ENCODE results near the gene DONSON.
"Not testable (repeated sequence)": the region's sequence is repeated elsewhere in the genome, so short reads cannot be mapped to it uniquely, and the experiment has no call there.

The DONSON gene, protein sequence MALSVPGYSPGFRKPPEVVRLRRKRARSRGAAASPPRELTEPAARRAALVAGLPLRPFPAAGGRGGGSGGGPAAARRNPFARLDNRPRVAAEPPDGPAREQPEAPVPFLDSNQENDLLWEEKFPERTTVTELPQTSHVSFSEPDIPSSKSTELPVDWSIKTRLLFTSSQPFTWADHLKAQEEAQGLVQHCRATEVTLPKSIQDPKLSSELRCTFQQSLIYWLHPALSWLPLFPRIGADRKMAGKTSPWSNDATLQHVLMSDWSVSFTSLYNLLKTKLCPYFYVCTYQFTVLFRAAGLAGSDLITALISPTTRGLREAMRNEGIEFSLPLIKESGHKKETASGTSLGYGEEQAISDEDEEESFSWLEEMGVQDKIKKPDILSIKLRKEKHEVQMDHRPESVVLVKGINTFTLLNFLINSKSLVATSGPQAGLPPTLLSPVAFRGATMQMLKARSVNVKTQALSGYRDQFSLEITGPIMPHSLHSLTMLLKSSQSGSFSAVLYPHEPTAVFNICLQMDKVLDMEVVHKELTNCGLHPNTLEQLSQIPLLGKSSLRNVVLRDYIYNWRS

DNA sequence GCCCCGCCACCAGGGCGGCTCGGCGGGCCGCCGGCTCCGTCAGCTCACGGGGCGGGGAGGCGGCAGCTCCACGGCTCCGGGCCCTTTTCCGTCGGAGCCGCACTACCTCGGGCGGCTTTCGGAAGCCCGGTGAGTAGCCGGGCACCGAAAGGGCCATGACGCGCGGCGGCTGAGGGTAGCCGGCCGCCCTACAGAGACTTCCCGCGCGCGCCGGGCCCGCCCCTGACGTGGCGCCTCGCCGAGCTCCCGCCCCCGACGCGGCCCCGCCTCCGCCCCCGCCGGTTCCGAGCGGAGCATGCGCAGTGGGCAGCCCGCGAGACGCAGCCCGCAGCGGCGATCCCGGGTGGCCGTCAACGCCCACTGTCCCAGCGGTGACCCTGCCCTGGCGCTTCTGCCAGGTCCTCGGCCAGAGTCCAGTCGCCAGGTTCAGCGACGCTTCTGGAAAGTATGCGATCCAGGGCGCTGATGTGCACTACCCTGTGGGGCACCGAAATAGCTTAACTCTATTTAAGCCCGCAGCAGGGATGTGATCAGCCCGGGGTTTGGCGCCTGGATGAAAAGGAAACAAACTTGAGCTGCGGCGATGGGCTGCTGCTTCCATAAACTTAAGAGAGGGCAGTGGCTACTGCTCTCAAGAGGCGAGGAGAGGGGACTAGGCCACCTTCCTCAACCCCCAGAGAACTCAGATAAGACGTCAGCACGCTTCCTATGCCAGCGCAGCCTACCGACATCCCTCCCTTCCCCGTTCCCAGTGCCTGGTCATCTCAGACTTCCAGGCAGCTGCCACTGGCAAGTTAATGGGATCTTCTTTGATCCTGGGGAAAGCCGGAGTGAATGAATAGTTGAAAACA lies at the start of gene DONSON:
Gene DONSON, minus strand, starts transcription at position 200 of the 851 bp plus-strand sequence. Its CDS starts 43 bp downstream, at position 157.
- intact Hi-C loops (cut with micrococcal nuclease): loop anchor here (2.0 kb wide), 1 partner anchor 46 kb away; the partner anchor contains the start of genes GART and SON
- peaks cover 2% of the 10 kb centered on the region for H3K27me3 Mint-ChIP-seq
- peak within 1 kb of the TSS; percentile 89 for H3K4me3 Mint-ChIP-seq
- H3K36me3 Mint-ChIP-seq (ENCODE audit: low read depth): no peaks in the 10 kb centered on the region
- peak within 1 kb of the TSS; percentile 87 for H3K27ac Mint-ChIP-seq
- no peaks in the 10 kb centered on the region for H3K9me3 Mint-ChIP-seq
- peaks cover 10% of the 10 kb centered on the region for H3K4me1 Mint-ChIP-seq (ENCODE audit: low read depth)

DNA sequence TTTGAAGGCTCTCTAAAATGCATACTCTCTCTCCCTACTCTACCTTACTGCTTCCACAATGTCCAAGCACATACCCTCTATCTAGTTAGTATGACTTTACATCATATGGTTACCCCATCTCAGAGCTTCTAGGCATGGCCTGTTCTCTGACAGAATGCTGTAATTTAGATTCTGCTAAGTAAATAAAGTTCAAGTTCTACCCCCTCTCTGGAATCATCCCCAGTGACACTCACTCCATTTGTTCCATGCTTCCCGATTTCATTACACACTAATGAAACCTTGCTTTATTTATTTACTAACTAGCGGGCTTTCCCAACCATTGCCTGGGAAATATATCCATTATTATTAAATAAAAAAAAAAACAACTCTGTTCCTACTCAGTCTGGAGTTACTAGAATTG lies 45.8 kb upstream of the DONSON start:
- H3K4me1 Mint-ChIP-seq (ENCODE audit: low read depth): peaks cover 8% of the 10 kb centered on the region
- H3K27ac Mint-ChIP-seq: no peak overlapping the region

DNA sequence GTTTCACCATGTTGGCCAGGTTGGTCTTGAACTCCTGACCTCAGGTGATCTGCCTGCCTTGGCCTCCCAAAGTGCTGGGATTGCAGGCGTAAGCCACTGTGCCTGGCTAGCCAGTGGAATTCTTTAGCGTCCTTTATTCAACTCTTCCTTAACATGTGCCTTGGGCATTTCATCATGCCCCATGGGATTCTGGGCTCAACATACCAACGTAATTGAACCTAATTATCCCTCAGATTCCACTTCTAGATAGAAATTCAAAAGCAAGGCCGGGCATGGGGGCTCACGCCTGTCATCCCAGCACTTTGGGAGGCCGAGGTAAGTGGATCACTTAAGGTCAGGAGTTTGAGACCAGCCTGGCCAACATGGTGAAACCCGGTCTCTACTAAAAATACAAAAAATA lies 37.7 kb upstream of the DONSON start:
- H3K9me3 Mint-ChIP-seq; H3K4me3 Mint-ChIP-seq; intact Hi-C loops (cut with micrococcal nuclease); H3K27ac Mint-ChIP-seq; H3K4me1 Mint-ChIP-seq (ENCODE audit: low read depth); H3K27me3 Mint-ChIP-seq: not testable (repeated sequence)
- peaks cover 85% of the 10 kb centered on the region for H3K36me3 Mint-ChIP-seq (ENCODE audit: low read depth)

More for the DNA sequence above, 45.8 kb upstream of the DONSON start:
- H3K4me3 Mint-ChIP-seq: no peak overlapping the region
- H3K36me3 Mint-ChIP-seq (ENCODE audit: low read depth): peaks cover 32% of the 10 kb centered on the region
- no peaks in the 10 kb centered on the region for H3K27me3 Mint-ChIP-seq
- peaks cover 10% of the 10 kb centered on the region for H3K9me3 Mint-ChIP-seq
- intact Hi-C loops (cut with micrococcal nuclease): no loop called here

DNA sequence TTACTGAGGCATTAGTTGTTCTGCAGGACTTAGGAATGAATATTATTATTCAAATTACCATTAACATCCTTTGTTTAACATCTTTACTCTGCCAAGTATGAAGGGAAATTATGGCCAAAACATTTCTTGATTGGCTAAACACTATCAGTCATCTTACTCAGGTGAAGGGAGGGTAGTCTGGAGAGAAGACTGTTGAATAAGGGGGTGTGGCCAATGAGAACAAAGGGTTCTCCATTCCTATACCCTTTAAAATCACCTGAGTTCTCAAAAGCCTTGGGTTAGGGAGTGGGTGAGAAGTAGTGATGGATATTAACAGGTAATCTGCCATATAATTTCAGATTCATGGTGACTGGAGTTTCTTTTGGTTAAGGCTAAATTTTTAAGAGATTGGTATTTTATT lies 33.8 kb upstream of the DONSON start:
- Mint-ChIP-seq H3K9me3 (peaks cover 5% of the 10 kb centered on the region), H3K4me3 (no peak overlapping the region), H3K27ac (no peak overlapping the region), H3K36me3 (ENCODE audit: low read depth) (peaks cover 83% of the 10 kb centered on the region), H3K4me1 (ENCODE audit: low read depth) (peaks cover 32% of the 10 kb centered on the region), H3K27me3 (no peaks in the 10 kb centered on the region)
- intact Hi-C loops (cut with micrococcal nuclease): no loop called here

DNA sequence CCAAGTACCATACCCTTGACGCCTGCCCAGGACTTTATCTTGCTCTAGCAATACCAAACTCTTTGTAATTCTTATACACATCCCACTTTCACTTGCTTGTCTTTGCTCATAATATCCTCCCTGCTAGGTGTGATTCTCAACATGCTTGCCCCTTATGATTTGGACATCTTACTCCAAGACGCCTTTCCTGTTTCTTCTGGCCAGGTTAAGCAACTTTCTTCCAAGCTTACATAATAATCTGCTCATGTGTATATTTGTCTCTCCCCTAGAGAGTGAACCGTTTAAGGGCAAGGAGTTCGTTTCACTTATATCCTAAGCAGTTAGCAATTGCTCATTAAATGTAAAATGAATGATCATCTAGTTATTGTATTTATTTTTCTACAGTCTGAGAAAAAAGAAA lies 31.2 kb upstream of the DONSON start:
- peaks cover 87% of the 10 kb centered on the region for H3K36me3 Mint-ChIP-seq (ENCODE audit: low read depth)
- H3K4me1 Mint-ChIP-seq (ENCODE audit: low read depth): peaks cover 27% of the 10 kb centered on the region
- intact Hi-C loops (cut with micrococcal nuclease): no loop called here
- H3K27ac Mint-ChIP-seq: no peak overlapping the region
- peaks cover 7% of the 10 kb centered on the region for H3K9me3 Mint-ChIP-seq
- no peak overlapping the region for H3K4me3 Mint-ChIP-seq
- H3K27me3 Mint-ChIP-seq: no peaks in the 10 kb centered on the region

DNA sequence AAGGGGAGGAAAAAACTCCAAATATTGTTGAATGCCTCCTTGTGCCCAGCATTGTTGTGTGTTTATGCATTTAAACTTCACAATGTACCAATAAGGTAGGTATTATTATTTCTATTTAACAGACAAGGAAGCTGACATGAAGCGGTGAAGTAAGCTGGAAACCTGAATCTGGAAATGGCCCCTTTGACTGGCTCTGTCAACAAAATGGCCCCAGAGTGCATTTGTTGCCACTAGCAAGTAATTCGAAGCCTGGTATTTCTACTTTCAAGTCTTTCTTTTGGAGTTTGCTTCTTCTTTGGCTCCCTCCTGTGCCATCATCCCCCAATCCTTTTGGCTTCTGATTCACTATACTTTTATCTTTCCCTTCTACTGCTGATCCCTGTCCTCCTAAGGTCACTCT lies 29.9 kb upstream of the DONSON start:
- Mint-ChIP-seq H3K4me1 (ENCODE audit: low read depth) (peaks cover 27% of the 10 kb centered on the region), H3K36me3 (ENCODE audit: low read depth) (peaks cover 90% of the 10 kb centered on the region), H3K27ac (peak overlapping the region; percentile 10), H3K27me3 (no peaks in the 10 kb centered on the region), H3K9me3 (peaks cover 7% of the 10 kb centered on the region), H3K4me3 (no peak overlapping the region)
- intact Hi-C loops (cut with micrococcal nuclease): no loop called here

DNA sequence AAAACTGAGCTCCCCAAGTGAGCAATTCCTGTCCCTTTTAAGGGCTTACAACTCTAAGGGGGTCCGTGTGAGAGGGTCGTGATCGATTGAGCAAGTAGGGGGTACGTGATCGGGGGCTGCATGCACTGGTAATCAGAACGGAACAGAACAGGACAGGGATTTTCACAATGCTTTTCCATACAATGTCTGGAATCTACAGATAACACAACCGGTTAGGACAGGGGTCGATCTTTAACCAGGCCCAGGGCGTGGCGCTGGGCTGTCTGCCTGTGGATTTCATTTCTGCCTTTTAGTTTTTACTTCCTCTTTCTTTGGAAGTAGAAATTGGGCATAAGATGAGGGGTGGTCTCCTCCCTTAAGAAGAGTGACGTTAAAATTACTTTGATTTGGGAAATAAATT lies 29.1 kb upstream of the DONSON start:
- H3K27me3 Mint-ChIP-seq; H3K4me3 Mint-ChIP-seq; H3K9me3 Mint-ChIP-seq; intact Hi-C loops (cut with micrococcal nuclease): not testable (repeated sequence)
- peaks cover 27% of the 10 kb centered on the region for H3K4me1 Mint-ChIP-seq (ENCODE audit: low read depth)
- peaks cover 92% of the 10 kb centered on the region for H3K36me3 Mint-ChIP-seq (ENCODE audit: low read depth)
- peak overlapping the region; percentile 80 for H3K27ac Mint-ChIP-seq

DNA sequence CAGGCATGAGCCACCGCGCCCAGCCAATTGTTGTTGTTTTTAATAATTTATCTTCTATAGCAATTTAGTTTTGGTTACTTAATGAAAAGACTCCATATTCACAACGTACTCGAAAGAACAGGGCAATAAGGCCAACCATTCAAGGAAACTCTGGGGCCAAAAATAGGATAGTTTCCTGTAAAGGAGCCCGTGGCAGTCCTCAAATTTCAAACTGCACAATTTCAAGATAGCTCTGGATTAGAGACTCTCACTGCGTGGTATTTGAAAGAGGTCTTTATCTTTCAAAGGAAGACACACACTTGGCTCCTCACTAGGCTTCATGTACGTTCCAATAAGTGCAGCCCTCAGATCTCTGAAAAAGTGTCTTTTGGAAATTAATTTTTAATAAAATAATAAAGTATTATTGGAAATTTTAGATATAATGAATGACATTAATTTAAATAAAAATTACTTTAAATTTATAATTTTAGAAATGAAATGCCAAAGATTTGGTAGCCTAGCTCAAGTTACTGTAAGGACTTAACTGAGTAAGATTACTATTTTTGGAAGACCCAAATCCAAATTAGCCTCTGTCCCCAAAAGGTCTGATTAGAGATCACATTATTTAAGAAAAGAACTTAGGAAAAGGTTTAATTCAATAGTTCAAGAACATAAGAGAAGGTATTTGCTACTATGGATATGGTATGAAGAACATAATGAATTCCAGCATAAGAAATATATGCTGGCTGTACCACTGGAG lies 22.7 kb upstream of the DONSON start:
- H3K4me1 Mint-ChIP-seq (ENCODE audit: low read depth): no peaks in the 10 kb centered on the region
- intact Hi-C loops (cut with micrococcal nuclease): no loop called here
- H3K27me3 Mint-ChIP-seq: no peaks in the 10 kb centered on the region
- H3K36me3 Mint-ChIP-seq (ENCODE audit: low read depth): peaks cover 84% of the 10 kb centered on the region
- H3K27ac Mint-ChIP-seq: no peak overlapping the region
- no peak overlapping the region for H3K4me3 Mint-ChIP-seq
- H3K9me3 Mint-ChIP-seq: no peaks in the 10 kb centered on the region

DNA sequence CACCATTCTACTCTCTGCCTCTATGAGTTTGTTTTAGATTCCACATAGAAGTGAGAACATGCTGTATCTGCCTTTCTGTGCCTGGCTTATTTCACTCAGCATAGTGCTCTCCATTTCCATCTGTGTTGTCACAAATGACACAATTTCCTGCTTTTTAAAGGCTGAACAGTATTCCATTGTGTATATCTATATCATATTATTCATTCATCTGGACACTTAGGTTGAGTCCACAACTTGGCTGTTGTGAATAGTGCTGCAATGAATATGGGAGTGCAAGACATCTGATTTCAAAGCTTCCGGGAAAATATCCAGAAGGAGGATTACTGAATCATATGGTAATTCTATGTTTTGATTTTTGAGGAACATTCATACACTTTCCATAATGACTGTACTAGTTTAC lies 20.1 kb upstream of the DONSON start:
- Mint-ChIP-seq H3K27me3 (no peaks in the 10 kb centered on the region), H3K4me3 (no peak overlapping the region), H3K4me1 (ENCODE audit: low read depth) (no peaks in the 10 kb centered on the region), H3K36me3 (ENCODE audit: low read depth) (peaks cover 74% of the 10 kb centered on the region), H3K27ac (no peak overlapping the region), H3K9me3 (no peaks in the 10 kb centered on the region)
- intact Hi-C loops (cut with micrococcal nuclease): loop anchor here (10.0 kb wide), 1 partner anchor 286 kb away; no protein-coding TSS in a partner anchor

DNA sequence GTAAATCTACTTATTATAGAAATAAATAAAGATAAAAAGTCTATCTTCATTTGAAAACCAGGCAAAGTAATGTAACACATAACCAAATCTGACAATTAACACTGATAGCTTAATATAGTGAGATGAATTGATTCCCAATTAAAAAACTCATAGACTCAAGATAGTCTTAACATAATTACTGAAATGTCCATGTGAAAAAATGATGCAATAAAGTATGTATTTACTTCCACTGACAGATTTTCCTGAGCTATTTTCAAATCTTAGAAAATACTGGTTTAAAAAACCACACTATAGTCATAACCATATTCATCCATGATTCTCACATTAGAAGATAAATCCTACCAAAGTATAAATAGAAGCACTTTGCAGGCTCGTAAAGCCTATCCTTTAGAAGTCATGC lies 9.6 kb upstream of the DONSON start:
- H3K4me3 Mint-ChIP-seq: no peak overlapping the region
- H3K9me3 Mint-ChIP-seq: no peaks in the 10 kb centered on the region
- no peak overlapping the region for H3K27ac Mint-ChIP-seq
- peaks cover 82% of the 10 kb centered on the region for H3K36me3 Mint-ChIP-seq (ENCODE audit: low read depth)
- intact Hi-C loops (cut with micrococcal nuclease): no loop called here
- no peaks in the 10 kb centered on the region for H3K27me3 Mint-ChIP-seq
- no peaks in the 10 kb centered on the region for H3K4me1 Mint-ChIP-seq (ENCODE audit: low read depth)

DNA sequence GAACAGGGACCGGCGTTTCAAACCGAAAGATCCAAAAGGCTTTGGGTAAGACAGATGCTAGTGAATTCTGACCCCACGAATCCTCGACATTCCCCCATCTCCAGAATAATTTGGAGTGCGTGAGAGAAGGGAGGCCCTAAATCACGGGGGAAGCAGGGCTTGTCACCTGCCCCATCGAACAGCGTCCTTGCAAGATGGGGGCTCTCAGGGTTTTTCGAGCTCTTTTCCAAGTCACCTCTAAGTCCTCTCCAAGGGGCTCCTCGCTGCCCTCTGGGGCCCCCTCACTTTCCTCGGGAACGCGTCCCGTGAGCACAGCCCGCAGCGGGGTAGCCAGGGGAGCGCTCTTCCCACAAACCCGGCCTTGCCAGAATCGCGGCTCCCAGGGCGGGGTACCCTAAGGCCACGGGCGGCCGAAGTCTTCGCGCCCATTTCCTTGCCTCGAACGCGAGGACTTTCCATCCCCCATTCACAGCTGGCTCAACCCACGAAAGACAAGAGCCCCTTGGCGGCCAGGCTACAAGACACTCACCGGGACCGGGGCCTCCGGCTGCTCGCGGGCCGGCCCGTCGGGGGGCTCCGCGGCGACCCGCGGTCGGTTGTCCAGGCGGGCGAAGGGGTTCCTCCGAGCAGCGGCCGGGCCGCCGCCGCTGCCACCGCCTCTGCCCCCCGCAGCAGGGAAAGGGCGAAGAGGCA lies 546 bp downstream of the DONSON start:
- Mint-ChIP-seq H3K9me3 (no peaks in the 10 kb centered on the region), H3K27me3 (peaks cover 2% of the 10 kb centered on the region), H3K4me3 (peak overlapping the region; percentile 89), H3K27ac (peak overlapping the region; percentile 87), H3K4me1 (ENCODE audit: low read depth) (peaks cover 10% of the 10 kb centered on the region), H3K36me3 (ENCODE audit: low read depth) (no peaks in the 10 kb centered on the region)
- intact Hi-C loops (cut with micrococcal nuclease): loop anchor here (2.0 kb wide), 1 partner anchor 45 kb away; the partner anchor contains the start of genes GART and SON

DNA sequence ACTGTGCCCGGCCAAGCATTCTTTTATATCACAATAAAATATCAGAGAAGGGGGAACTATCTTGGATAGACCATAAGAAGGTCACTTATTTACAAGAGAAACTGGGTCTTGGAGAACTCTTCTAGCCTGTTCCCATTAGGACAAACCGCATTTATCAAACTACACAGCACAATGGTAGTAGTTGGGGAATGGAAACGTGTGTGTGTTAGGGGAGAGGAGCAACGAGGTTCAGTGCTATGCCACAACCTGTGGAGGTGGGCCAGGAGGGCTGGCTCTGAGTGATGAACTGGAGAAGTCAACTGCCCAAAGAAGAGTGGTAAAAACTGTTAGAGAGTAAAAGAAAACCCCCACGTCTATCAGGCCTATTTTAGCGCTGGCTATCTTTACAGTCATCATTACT lies 1.6 kb downstream of the DONSON start:
- Mint-ChIP-seq H3K27me3 (peaks cover 2% of the 10 kb centered on the region), H3K27ac (no peak overlapping the region), H3K4me3 (no peak overlapping the region), H3K36me3 (ENCODE audit: low read depth) (peaks cover 2% of the 10 kb centered on the region), H3K4me1 (ENCODE audit: low read depth) (peaks cover 10% of the 10 kb centered on the region), H3K9me3 (no peaks in the 10 kb centered on the region)
- intact Hi-C loops (cut with micrococcal nuclease): no loop called here

DNA sequence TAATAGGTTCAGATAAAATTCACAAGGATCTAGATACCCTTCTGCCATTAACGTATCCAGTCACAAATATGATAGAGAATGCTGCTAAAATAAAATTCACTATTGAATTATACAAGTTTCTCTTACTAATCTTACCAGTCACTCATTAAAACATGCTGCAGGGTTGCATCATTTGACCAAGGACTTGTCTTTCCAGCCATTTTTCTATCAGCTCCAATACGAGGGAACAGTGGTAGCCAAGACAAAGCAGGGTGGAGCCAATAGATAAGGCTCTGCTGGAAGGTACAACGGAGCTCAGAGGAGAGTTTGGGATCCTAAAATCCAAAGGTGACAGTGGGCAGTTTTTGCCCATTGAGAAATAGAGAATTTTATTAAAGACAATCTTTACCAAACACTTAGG lies 4.0 kb downstream of the DONSON start:
- peaks cover 10% of the 10 kb centered on the region for H3K4me1 Mint-ChIP-seq (ENCODE audit: low read depth)
- H3K9me3 Mint-ChIP-seq: no peaks in the 10 kb centered on the region
- no peak overlapping the region for H3K27ac Mint-ChIP-seq
- H3K27me3 Mint-ChIP-seq: peaks cover 2% of the 10 kb centered on the region
- H3K36me3 Mint-ChIP-seq (ENCODE audit: low read depth): peaks cover 7% of the 10 kb centered on the region
- intact Hi-C loops (cut with micrococcal nuclease): loop anchor here (2.0 kb wide), 1 partner anchor 58 kb away; the partner anchor contains the start of gene ITSN1
- H3K4me3 Mint-ChIP-seq: no peak overlapping the region
